Cardiac fibroblast (primary cell): ENCODE results near the gene AADACL2.
"Not testable (repeated sequence)": the region's sequence is repeated elsewhere in the genome, so short reads cannot be mapped to it uniquely, and the experiment has no call there.

Experiments used
- DNase-seq, 2 donors: peaks; one replicate each; pipeline versions ENCODE4 v3.0.0 to v3.0.0-alpha.2; 2010; ENCODE audit warnings: low read depth in 2 of 2
- H3K4me3 ChIP-seq, 2 donors: replicated peaks in 1 of 2; 1 replicate in 1 of 2; 2 replicates in 1 of 2; pipeline ENCODE4 v1.5.1; 2011; ENCODE audit warnings: low read depth in 2 of 2, low read length in 2 of 2, mild to moderate bottlenecking in 2 of 2, moderate library complexity in 1 of 2
- TF ChIP-seq, protein P1 (sequence below): IDR thresholded peaks from one replicate; pipeline ENCODE4 v1.5.1; 2011; ENCODE audit warnings: low read depth, mild to moderate bottlenecking, low read length, inconsistent platforms

AADACL2 gene

DNA sequence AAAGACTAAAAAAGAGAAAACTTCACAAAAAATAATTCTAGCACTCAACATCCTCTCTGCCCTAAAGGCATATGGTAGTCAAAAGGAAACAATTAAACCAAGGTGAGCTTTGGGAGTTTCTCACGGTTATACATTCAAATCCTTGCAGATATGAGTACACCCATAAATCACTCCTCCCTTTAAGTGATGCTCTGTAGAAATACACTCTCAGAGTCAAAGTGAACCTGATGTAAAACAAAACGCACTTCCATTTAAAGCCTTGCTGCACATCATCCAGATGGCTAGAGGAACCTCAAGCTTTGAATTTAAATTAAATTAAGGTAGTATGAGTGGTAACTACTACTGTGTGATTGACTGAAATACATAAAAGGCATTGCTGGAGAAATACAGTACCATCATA is 44.2 kb downstream of the AADACL2 start:
- no peak overlapping the region for H3K4me3 ChIP-seq
- DNase-seq = no peak
- TF ChIP-seq, protein P1, sequence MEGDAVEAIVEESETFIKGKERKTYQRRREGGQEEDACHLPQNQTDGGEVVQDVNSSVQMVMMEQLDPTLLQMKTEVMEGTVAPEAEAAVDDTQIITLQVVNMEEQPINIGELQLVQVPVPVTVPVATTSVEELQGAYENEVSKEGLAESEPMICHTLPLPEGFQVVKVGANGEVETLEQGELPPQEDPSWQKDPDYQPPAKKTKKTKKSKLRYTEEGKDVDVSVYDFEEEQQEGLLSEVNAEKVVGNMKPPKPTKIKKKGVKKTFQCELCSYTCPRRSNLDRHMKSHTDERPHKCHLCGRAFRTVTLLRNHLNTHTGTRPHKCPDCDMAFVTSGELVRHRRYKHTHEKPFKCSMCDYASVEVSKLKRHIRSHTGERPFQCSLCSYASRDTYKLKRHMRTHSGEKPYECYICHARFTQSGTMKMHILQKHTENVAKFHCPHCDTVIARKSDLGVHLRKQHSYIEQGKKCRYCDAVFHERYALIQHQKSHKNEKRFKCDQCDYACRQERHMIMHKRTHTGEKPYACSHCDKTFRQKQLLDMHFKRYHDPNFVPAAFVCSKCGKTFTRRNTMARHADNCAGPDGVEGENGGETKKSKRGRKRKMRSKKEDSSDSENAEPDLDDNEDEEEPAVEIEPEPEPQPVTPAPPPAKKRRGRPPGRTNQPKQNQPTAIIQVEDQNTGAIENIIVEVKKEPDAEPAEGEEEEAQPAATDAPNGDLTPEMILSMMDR = no peak

- TF ChIP-seq, protein P1 = no peak
- peak in 1 of 2 donors; percentile 40 for DNase-seq
- no peak overlapping the region for H3K4me3 ChIP-seq
Observed at GRCh38 chr3:151787626-151788025, 53.9 kb downstream of the AADACL2 start.

- TF ChIP-seq, protein P1 = no peak
- H3K4me3 ChIP-seq = no peak overlapping the region
- DNase-seq = no peak
Observed at GRCh38 chr3:151788401-151788800, 54.7 kb downstream of the AADACL2 start.

DNA sequence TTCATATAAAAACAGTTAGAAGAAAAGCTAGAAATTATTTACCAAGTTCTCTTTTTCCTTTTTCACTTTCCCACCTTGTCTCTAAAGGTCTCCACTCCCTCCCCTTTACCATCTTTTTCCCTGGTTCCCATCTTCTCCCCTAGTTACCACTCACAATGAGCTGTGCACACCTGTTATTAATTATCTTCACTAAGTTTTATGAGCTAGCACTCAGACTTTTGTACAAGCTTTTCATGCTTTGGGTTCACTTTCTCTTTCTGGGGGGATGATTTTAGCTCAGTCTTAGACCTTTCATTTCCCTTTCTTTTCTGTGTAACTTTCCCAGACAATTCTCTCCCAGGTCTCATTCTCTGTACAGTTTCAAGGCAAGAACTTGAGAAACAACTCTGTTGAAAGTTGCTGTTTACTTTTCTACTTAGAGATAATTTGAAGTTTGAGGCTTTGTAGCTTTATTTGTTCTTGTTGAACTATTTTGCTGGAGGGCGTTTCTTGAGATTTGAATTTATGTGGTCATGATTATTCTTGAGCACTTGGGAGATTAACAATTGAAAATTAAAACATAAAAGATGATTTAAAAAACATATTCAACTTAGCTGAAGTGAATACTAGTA is 56.2 kb downstream of the AADACL2 start:
- DNase-seq = no peak
- TF ChIP-seq, protein P1 = no peak
- H3K4me3 ChIP-seq = no peak overlapping the region

DNA sequence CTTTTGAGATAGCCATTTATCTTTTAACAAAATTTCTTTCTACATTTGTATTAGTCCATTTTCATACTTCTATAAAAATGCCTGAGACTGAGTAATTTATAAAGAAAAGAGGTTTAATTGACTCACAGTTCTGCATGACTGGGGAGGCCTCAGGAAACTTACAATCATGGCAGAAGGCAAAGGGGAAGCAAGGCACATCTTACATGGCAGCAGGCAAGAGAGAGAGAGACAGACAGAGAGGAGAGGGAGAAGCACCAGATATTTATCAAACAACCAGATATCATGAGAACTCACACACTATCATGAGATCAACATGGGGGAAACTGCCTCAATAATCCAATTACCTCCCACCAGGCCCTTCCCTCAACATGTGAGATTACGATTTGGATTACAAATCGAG is 57.0 kb downstream of the AADACL2 start:
- H3K4me3 ChIP-seq, DNase-seq: not testable (repeated sequence)

DNA sequence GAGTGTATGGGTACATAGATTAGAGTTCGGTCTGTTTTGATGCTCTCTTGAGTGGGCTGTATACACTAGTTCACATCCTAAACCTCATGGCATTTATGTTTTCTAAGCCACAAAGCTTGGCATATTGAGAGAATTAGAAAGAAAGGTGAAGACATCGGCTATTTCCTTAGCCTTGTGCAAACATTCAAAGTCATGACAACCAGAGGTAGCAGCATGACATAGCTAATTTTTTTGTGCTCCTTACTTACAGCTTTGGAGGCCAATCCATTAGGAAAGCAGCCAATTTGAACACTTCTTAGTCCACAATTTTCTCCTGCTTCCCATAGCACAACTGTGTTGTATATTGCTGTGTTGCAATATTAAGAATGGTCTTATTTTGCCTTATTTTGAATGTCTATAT is 58.7 kb downstream of the AADACL2 start:
- no peak overlapping the region for H3K4me3 ChIP-seq
- DNase-seq = peak in 1 of 2 donors; percentile 57
- TF ChIP-seq, protein P1 = no peak

DNA sequence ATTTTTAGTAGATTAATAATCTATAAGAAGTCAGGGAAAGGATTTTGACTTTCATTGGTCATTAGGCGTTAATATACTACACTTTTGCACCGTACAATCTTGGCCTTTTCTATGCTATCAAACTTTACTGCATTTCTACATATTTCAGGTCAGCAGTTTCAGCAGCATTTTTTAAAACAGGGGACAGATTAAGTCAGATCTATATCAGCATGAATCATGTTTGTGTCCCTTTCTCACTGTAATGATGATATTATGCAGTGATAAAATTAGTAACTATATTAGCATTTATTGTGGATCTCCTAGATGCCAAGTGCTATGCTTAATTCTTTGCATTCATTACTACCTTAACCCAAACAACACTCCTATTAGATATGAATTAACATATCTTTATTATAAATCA is 59.9 kb downstream of the AADACL2 start:
- no peak overlapping the region for H3K4me3 ChIP-seq
- no peak for DNase-seq
- TF ChIP-seq, protein P1 = no peak
